ENCODE data around the gene HDLBP.

Gene HDLBP

GRCh38 chr2:241240320-241241004 is 75.0 kb downstream of the HDLBP start:
- Mint-ChIP-seq H3K4me1 (no peaks in the 10 kb centered on the region), H3K27ac (no peak overlapping the region), H3K9me3 (no peaks in the 10 kb centered on the region), H3K27me3 (no peaks in the 10 kb centered on the region), H3K4me3 (no peak overlapping the region), H3K36me3 (peaks cover 35% of the 10 kb centered on the region)

GRCh38 chr2:241239552-241240202 is 75.8 kb downstream of the HDLBP start:
- Mint-ChIP-seq H3K4me1 (no peaks in the 10 kb centered on the region), H3K36me3 (peaks cover 35% of the 10 kb centered on the region), H3K27ac (no peak overlapping the region), H3K27me3 (no peaks in the 10 kb centered on the region), H3K9me3 (no peaks in the 10 kb centered on the region), H3K4me3 (no peak overlapping the region)

GRCh38 chr2:241238693-241239198 is 76.7 kb downstream of the HDLBP start:
- Mint-ChIP-seq H3K27me3 (no peaks in the 10 kb centered on the region), H3K4me1 (no peaks in the 10 kb centered on the region), H3K4me3 (no peak overlapping the region), H3K9me3 (no peaks in the 10 kb centered on the region), H3K27ac (no peak overlapping the region), H3K36me3 (peaks cover 34% of the 10 kb centered on the region)

- H3K4me1 Mint-ChIP-seq, result no peaks in the 10 kb centered on the region
Measured at GRCh38 chr2:241237949-241238371, 77.5 kb downstream of the HDLBP start.

GRCh38 chr2:241237047-241237446 is 78.4 kb downstream of the HDLBP start:
- H3K9me3 Mint-ChIP-seq, result no peaks in the 10 kb centered on the region
- peaks cover 33% of the 10 kb centered on the region for H3K36me3 Mint-ChIP-seq
- no peak overlapping the region for H3K27ac Mint-ChIP-seq
- no peaks in the 10 kb centered on the region for H3K27me3 Mint-ChIP-seq
- H3K4me1 Mint-ChIP-seq, result no peaks in the 10 kb centered on the region
- no peak overlapping the region for H3K4me3 Mint-ChIP-seq

More at GRCh38 chr2:241237949-241238371, 77.5 kb downstream of the HDLBP start:
- peaks cover 37% of the 10 kb centered on the region for H3K36me3 Mint-ChIP-seq
- no peak overlapping the region for H3K4me3 Mint-ChIP-seq
- H3K9me3 Mint-ChIP-seq, result no peaks in the 10 kb centered on the region
- H3K27me3 Mint-ChIP-seq, result no peaks in the 10 kb centered on the region
- no peak overlapping the region for H3K27ac Mint-ChIP-seq

GRCh38 chr2:241235859-241236593 is 79.4 kb downstream of the HDLBP start:
- Mint-ChIP-seq H3K9me3 (no peaks in the 10 kb centered on the region), H3K36me3 (peaks cover 39% of the 10 kb centered on the region), H3K27me3 (no peaks in the 10 kb centered on the region), H3K4me3 (no peak overlapping the region), H3K4me1 (no peaks in the 10 kb centered on the region), H3K27ac (no peak overlapping the region)

- H3K9me3 Mint-ChIP-seq, result no peaks in the 10 kb centered on the region
- no peaks in the 10 kb centered on the region for H3K4me1 Mint-ChIP-seq
- H3K27ac Mint-ChIP-seq, result no peak overlapping the region
- no peaks in the 10 kb centered on the region for H3K27me3 Mint-ChIP-seq
- no peak overlapping the region for H3K4me3 Mint-ChIP-seq
- H3K36me3 Mint-ChIP-seq, result peaks cover 35% of the 10 kb centered on the region
Measured at GRCh38 chr2:241234962-241235740, 80.3 kb downstream of the HDLBP start.

GRCh38 chr2:241234066-241234790 is 81.2 kb downstream of the HDLBP start:
- no peaks in the 10 kb centered on the region for H3K4me1 Mint-ChIP-seq
- H3K36me3 Mint-ChIP-seq, result peaks cover 34% of the 10 kb centered on the region
- H3K27me3 Mint-ChIP-seq, result no peaks in the 10 kb centered on the region
- no peaks in the 10 kb centered on the region for H3K9me3 Mint-ChIP-seq
- H3K27ac Mint-ChIP-seq, result no peak overlapping the region
- H3K4me3 Mint-ChIP-seq, result no peak overlapping the region

GRCh38 chr2:241232736-241233575 is 82.5 kb downstream of the HDLBP start:
- Mint-ChIP-seq H3K36me3 (peaks cover 33% of the 10 kb centered on the region), H3K4me1 (no peaks in the 10 kb centered on the region), H3K4me3 (no peak overlapping the region), H3K27ac (no peak overlapping the region), H3K27me3 (no peaks in the 10 kb centered on the region), H3K9me3 (no peaks in the 10 kb centered on the region)

GRCh38 chr2:241230435-241230834 is 85.0 kb downstream of the HDLBP start:
- H3K4me3 Mint-ChIP-seq, result no peak overlapping the region
- no peaks in the 10 kb centered on the region for H3K4me1 Mint-ChIP-seq
- no peaks in the 10 kb centered on the region for H3K9me3 Mint-ChIP-seq
- H3K27ac Mint-ChIP-seq, result no peak overlapping the region
- H3K27me3 Mint-ChIP-seq, result no peaks in the 10 kb centered on the region
- H3K36me3 Mint-ChIP-seq, result peaks cover 22% of the 10 kb centered on the region

GRCh38 chr2:241229563-241230401 is 85.7 kb downstream of the HDLBP start:
- no peak overlapping the region for H3K27ac Mint-ChIP-seq
- peaks cover under 1% of the 10 kb centered on the region for H3K4me1 Mint-ChIP-seq
- H3K36me3 Mint-ChIP-seq, result peaks cover 22% of the 10 kb centered on the region
- H3K27me3 Mint-ChIP-seq, result no peaks in the 10 kb centered on the region
- H3K4me3 Mint-ChIP-seq, result no peak overlapping the region
- H3K9me3 Mint-ChIP-seq, result no peaks in the 10 kb centered on the region

GRCh38 chr2:241228860-241229516 is 86.5 kb downstream of the HDLBP start:
- Mint-ChIP-seq H3K27me3 (no peaks in the 10 kb centered on the region), H3K36me3 (peaks cover 18% of the 10 kb centered on the region), H3K27ac (no peak overlapping the region), H3K9me3 (no peaks in the 10 kb centered on the region), H3K4me3 (no peak overlapping the region), H3K4me1 (peaks cover 8% of the 10 kb centered on the region)

Measured in activated naive CD4-positive, alpha-beta T cell treated with anti-CD3 and anti-CD28 coated beads, Interleukin-2, amount 50 U/mL, for 24 hours (primary cell).